Right forelimb (tissue), 1 donor: ENCODE data around the gene PCDHGC5.

Experiments
- DNase-seq: peaks from one replicate; pipeline ENCODE4 v3.0.0-alpha.2; 2018

PCDHGC5 gene

DNA sequence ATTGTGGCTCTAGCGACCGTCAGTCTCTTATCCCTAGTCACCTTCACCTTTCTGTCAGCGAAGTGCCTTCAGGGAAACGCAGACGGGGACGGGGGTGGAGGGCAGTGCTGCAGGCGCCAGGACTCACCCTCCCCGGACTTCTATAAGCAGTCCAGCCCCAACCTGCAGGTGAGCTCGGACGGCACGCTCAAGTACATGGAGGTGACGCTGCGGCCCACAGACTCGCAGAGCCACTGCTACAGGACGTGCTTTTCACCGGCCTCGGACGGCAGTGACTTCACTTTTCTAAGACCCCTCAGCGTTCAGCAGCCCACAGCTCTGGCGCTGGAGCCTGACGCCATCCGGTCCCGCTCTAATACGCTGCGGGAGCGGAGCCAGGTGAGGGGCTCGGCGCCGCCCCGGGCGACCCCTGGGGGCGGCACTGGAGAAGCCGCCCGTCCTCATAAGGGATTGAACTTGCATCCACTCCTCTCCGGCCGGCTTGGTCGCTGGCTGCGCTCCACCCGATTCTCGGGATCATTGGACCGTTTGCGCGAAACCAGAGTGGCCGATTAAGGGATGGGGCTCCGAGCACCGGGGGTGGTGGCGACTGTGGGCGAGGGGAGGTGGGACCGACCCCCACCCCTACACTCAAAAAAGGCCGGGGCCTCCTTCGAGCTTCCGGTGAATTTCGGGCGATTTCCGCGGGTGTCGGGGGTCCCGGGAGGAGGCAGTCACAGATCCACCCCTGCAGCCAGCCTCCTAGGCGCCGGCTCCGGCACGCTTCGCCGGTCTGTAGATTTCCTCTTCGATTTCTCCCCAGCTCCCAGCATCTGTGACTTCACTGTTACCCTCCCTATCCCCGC lies 2.7 kb downstream of the PCDHGC5 start:
- no peak for DNase-seq

DNA sequence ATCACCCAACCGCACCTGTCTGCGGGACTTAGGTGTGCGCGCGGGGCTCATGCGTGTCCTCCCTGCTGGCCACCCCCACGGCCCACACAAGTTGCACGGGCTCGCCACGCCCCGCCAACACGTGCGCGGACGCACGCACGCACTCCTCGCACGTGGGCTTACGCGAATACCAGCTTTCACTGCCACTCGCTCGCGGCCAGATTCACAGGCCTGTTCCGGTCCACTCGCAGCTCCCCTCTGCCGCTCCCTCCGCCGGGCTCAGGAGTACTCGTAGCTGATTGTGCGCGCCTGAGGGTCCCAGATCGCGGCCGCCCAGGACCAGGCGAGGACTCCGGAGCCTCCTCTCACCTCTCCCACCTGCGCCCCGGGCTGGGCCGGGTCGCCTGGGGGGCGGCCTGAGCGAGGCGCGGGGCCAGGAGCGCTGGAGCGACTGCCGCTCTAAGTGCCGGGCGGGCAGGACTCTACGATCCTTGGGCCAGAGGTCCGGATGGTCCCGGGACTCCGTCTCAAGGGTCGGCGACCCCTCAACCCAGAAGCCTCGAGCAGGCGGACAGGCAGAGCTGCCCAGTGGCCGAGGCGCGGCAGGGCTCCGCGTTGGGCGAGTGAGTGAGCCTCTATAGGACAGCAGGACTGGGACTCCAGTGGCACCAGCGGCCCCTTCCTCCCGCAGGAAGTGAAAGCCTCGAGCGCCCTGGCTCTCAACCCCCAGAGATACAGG lies 3.4 kb downstream of the PCDHGC5 start:
- no peak for DNase-seq

DNA sequence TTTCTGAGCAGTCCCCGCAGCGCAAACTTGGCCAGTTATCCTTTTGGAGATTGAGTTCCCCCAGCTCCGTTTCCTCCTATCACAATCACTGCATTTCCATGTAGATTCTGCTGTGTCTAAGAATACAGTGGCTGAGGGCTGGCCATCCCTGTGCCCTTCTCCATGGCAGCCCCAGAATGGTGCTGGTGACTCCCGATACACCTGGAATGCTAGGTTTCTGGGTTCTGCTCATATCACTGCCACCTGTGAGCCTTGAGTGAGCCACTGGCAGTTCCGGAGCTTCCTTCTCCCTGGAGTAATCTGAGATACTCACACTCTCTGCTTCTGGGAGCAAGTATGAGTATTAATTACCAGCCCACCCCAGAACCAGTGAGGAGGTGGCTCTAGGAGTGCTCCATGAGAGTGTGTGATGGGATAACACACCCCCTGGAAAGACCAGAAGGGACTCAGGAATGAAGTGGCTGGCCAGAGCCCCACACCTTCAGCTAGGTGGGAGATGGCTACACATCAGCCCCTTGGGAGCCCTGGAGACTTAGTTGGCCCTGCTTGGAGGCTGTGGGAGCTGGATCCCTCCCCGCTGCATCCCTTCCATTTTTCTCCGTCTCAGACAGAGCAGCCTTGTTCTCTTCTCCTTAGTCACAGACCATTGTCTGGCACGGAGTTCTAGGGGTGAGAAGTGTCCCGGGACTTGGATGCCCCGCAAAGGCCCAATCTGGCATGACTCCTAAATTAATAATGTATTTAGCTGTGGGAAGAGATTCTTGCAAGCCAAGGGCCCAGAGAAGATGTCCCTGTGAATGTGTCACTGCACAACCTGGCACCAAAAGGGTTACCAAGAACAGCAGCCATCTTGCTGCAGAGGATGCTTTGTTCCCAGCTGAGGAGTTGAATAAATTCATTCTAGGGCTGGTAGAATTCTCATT lies 4.9 kb downstream of the PCDHGC5 start:
- DNase-seq, result no peak

DNA sequence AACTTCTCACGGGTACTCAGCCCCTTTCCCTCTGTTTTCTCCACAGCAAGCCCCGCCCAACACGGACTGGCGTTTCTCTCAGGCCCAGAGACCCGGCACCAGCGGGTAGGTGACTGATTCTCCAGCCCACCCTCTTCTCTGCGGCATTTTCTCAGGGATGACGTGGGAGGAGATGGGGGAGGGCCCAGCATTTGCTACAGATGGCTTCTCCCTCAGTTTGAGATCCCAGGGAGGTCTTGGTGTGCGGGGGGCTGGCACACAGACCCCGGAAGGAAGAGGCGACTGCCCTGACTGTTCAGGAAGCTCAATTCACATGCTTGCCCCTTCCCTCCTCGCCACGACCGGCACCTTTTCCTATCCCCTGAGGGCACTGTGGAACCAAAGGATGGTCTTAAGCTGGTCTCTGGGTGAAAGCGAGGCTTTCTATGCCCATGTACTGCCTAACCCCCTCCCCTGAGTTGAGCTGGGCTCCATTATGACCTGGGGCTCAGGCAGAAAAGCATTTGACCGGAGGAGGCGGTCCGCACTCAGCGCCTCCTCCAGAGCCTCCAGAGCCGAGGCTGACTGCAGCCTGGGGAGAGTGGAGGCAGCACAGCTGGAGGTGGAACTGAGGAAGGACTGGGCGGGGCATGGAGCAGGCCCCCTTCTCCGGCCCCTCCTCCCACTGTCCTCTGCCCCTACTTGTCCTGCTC lies 6.0 kb downstream of the PCDHGC5 start:
- no peak for DNase-seq

DNA sequence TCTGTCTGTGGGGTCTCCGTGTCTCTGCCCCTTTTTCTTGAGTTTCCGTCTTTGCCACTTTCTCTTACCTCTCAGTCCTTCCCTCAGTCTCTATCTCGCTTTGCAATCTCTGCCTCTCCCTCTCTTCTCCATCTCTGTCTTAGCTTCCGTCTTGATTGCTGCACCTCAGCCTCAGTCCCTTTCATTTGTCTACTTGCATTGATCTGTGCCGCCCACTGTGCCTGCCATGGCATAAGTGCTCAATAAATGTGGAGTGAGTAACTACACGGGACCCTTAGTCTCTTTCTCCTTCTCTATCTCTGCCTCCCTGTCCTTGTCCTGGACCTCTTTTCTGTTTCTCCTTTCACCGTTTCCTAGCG lies 6.6 kb downstream of the PCDHGC5 start:
- DNase-seq, result no peak

DNA sequence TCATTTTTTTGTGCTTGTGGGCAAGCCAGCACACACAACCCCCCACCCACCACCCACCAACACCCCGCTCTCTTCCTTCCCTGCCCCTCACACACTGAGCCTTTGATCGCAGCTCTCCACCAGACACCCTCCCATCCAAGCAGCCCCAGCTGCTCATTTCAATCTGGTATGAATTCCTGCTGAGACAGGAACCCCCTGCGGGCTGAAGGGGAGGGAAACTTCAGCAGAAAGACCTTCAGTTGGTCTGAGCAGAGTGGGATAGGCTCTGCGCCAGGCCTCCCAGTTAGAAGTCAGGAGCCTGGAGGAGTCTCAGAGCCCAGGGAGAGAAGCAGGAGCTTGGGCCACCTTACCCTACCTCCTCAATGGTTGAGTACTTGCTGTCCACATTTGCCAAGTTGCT lies 7.2 kb downstream of the PCDHGC5 start:
- DNase-seq, result no peak

DNA sequence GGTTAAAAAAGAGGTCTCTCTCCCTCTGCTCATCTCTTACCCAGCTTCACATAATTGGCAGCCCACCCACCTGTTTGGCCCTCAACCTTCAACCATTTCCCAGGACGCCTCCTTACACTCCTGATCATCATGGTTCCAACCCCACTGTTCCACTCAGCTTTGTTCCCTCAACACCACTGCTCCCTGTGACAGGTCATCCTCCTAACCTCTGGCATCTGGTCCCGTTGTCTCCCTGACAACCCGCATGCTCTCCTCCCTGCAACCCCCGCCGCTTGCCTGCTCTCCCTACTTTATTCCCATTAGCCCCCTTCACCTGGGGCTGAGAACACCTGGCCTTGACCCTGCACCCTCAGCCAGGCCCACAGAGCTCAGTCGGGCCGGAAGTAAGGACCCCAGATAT lies 12.9 kb downstream of the PCDHGC5 start:
- no peak for DNase-seq

DNA sequence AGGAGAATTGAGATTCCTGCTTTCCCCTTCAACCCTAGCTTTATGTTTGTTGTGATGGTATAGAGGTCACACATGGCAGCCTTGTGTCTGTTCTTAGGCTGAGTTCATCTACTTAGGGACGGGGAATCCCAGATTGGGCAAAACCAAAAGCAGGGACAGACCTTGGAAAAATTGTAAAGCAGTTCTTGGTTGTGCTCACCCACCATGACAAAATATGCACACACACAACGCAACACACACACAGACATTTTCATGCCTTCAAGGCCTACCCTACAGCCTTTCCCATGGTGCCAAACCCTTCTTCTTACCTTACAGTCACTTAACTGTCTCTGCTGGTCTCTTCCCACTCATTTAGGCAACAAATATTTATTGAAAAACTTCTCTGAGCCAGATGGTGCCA lies 14.8 kb downstream of the PCDHGC5 start:
- DNase-seq, result no peak

DNA sequence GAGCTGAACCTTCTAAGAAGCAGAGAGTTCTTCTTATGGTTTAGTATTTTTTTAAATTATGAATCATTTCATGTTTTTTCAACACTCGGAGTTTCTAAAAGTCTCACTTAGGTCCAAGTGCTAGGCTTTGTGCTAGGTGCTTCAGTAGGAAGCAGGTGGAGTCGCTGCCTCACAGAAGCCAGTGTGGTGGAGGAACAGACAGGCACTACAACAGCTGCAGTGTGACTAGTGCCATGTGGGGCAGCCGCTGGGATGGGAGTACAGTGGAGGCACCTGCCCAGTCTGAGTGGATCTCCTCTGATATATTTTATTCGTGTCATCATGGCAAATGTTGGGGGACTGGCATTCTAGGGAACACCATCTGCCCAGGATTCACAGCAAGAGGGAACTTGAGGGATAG lies 15.3 kb downstream of the PCDHGC5 start:
- DNase-seq, result no peak

DNA sequence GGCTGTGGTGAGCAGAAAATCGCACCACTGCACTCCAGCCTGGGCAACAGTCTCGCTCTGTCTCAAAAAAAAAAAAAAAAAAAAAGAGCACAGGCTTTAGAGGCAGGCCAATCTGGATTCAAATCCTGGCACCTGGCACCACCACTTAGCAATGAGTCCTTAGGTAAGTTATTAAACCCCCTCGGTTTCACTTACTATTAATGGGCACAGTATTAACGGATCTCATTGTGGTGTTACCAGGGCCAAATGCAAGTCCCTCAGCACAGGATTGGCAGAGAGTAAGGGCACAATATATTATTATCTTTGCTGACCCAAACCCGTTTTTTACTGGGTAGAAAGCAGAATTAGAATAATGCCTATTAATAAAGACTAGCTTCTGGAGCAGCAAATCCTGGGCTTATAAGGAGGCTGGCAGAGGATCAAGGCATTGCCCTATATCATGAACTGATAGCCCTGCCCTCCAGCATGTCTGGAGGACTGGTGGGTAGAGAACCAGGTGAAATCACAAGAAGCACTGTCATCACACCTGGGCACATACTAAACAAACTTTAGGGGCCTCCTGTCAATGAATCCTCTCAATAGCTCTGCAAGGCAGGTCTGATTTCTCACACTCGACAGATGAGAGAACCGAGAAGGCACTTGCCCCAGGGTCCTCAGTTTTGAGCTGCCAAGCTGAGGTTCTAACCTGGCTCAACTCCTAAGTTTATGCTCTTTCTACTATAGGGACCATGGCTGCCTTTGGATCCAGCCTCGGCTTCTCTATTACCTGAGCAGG lies 17.7 kb downstream of the PCDHGC5 start:
- DNase-seq, result no peak

DNA sequence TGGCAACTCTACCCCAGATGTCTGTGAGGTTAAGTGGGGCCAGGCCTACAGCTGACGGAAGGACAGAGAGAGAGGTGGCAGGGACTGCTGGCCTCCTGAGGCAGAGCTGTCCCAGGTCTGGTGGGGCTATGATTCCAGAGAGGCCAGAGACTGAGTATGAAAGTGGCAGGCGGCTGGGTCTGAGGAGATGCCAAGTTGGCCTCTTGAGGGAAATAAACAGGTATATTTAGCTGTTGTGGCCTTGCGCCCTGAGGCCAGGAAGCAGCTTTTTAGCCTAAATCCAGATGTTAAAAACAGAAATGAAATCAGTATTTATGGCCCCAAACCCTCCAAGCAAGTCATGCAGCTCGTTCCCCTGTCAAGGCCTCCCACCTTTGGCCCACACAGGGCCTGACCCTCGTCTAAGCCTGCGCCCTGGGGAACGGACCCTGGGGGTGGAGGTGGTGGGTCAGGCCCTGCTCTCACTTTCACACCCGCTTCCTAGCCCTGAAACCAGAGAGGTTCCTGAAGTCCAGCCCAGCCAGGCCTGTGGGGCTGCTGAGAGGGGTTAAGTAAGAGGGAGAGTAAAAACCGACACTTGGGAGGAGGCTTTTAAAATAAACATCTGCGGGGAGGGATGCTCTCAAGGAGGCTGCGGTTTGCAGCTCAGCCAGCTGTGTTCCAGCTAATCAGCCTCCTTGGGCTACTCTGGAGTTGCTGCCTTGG lies 18.7 kb downstream of the PCDHGC5 start:
- peak; percentile 81 for DNase-seq

DNA sequence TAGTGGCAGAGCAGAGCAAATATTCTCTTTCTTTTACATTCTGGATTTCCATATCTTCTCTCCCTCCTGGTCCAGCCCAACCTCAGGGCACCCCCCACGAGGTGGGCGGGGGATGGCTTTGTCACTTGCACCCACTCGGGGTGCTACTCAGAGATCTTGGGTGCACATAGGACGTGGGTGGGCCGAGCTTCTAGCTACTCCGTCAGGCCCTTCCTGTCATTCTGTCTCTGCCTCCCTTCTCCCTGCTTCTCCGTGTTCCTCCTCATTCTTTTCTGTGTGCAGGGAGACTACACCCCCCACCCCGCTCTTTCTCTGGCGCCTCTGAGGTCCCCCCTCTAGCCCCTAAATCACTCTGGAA lies 19.5 kb downstream of the PCDHGC5 start:
- peak; percentile 71 for DNase-seq

DNA sequence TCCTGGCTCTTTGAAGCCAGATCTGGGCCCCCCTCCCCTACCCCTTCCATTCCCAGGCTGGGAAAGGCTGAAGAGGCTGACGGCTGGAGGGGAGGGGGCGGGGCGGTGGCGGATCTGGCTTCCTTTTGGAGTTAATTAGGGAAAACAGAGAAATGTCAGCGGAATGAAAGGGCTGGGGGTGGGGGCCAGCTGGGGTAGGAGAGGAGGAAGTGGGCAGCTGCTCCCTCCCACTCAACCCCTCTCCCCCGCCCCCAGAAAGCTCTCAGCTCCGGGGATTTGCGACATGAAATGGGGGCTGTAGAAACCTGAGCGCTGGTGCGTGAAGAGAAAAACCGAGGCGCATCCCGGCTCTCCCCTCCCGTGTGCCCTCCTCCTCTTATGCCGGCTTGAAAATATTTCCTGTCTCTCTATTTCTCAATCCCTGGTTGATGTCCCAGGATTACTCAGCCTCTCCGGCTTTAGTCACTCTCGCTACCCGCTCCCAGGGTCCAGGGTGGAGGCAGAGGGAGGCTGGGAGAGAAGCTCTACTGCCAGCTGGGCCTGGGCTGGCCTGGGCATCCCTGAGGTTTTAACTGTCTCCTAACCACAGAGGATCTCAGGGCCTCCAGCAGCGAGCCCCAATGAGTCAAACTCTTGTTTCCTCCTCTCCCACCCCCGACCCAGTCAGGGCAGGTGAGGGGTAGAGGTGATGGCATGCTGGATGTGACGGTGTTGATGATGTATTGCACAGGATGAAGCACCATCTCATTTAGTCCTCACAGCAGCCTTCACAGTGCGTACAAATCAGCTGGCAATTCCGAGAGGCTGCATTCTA lies 20.1 kb downstream of the PCDHGC5 start:
- peak; percentile 83 for DNase-seq

DNA sequence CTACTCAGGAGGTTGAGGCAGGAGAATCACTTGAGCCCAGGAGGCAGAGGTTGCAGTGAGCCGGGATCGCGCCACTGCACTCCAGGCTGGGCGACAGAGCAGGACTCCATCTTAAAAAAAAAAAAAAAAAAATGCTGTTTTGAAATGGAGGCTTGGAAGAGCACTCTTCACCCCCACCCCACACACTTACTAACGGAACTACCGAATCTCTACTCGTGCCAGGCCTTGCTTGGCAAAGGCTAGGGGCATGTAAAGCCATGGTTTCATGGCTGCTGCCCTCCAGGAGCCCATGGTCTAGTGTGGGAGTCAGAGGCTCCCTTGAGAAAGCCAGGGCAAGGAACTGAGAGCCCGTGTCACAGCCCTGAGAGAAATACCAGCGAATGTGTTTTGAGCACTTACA lies 21.3 kb downstream of the PCDHGC5 start:
- DNase-seq, result no peak

DNA sequence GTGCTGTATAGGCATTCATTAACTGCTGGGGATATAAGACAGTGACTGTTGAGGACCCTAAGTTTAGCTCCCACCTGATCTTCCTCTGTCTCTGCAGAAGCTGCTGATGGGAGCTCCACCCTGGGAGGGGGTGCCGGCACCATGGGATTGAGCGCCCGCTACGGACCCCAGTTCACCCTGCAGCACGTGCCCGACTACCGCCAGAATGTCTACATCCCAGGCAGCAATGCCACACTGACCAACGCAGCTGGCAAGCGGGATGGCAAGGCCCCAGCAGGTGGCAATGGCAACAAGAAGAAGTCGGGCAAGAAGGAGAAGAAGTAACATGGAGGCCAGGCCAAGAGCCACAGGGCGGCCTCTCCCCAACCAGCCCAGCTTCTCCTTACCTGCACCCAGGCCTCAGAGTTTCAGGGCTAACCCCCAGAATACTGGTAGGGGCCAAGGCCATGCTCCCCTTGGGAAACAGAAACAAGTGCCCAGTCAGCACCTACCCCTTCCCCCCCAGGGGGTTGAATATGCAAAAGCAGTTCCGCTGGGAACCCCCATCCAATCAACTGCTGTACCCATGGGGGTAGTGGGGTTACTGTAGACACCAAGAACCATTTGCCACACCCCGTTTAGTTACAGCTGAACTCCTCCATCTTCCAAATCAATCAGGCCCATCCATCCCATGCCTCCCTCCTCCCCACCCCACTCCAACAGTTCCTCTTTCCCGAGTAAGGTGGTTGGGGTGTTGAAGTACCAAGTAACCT lies 22.1 kb downstream of the PCDHGC5 start:
- DNase-seq, result no peak

DNA sequence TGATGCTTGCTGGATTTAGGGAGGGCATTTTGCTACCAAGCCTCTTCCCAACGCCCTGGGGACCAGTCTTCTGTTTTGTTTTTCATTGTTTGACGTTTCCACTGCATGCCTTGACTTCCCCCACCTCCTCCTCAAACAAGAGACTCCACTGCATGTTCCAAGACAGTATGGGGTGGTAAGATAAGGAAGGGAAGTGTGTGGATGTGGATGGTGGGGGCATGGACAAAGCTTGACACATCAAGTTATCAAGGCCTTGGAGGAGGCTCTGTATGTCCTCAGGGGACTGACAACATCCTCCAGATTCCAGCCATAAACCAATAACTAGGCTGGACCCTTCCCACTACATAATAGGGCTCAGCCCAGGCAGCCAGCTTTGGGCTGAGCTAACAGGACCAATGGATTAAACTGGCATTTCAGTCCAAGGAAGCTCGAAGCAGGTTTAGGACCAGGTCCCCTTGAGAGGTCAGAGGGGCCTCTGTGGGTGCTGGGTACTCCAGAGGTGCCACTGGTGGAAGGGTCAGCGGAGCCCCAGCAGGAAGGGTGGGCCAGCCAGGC lies 23.0 kb downstream of the PCDHGC5 start:
- no peak for DNase-seq

DNA sequence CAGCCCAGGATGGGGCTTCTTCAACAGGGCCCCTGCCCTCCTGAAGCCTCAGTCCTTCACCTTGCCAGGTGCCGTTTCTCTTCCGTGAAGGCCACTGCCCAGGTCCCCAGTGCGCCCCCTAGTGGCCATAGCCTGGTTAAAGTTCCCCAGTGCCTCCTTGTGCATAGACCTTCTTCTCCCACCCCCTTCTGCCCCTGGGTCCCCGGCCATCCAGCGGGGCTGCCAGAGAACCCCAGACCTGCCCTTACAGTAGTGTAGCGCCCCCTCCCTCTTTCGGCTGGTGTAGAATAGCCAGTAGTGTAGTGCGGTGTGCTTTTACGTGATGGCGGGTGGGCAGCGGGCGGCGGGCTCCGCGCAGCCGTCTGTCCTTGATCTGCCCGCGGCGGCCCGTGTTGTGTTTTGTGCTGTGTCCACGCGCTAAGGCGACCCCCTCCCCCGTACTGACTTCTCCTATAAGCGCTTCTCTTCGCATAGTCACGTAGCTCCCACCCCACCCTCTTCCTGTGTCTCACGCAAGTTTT lies 23.6 kb downstream of the PCDHGC5 start:
- DNase-seq, result peak; percentile 82

DNA sequence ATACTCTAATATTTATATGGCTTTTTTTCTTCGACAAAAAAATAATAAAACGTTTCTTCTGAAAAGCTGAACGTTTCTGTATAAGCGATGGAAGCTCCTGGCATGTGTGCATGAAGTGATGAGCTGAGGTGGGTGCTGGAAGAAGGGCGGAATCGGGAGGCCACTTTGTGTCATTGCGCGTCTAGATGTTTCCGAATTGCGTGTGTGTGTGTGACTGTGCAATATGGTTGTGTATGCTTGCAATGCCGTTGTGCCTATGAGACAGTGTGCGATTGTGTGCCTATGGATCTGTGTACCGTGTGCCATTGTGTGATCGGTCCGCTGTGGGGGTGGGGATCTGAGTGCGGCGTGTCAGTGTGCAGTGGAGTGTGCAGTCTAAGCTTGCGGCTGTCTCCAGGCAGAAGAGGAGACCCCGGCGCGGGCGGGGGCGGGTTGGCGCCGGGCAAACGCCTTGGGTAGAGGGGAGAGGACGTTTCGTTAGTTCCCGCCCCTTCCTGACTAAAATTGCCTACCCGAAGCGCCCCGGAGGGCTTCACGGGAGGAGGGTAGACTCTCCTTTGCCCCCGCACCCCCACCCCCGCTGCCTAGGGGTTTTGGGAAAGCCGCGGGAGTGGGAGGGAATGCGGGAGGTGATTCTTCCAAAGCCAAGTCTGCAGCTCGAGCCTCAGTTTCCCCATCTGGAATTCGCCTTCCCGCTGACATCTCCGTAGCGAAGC lies 24.2 kb downstream of the PCDHGC5 start:
- peak; percentile 85 for DNase-seq
